Measurements from ENCODE around the gene C9orf50.
"Not testable (repeated sequence)": the region's sequence is repeated elsewhere in the genome, so short reads cannot be mapped to it uniquely, and the experiment has no call there.

Gene C9orf50

DNA sequence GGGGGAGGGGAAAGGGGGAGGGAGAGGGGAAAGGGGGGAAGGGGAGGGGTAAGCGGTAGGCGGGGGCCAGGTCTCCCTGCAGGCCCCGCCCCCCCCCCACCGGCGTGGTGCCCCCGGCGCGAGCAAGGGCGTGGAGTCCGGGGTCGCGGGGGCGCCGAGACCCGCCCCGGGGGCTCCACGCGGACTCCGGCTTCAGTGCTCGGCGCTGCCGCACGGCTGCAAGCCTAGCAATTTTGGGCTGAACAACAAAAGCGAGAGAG, 10.8 kb downstream of the C9orf50 start:
- no peak for DNase-seq

GRCh38 chr9:129609486-129610212, 11.3 kb downstream of the C9orf50 start:
- DNase-seq: peak; percentile 70

GRCh38 chr9:129608561-129609481, 12.1 kb downstream of the C9orf50 start:
- DNase-seq: no peak

DNA sequence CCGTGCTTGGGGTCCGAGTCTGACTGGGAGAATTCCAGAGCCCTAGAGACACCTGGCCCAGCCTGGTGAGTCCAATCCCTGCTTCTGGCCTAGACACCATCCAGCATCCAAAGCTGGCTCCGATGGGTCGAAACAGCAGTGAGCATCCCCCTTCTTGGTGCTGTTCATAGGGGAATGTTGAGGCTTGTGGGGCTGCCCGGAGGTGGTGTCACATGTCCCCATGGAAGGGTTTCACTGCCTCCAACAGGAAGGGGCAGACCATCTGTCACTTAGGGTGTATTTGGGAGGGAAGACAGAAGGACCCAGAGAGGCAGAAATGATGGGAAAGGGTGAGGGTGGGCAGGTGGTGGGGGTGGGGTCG, 13.9 kb downstream of the C9orf50 start:
- no peak for DNase-seq

DNA sequence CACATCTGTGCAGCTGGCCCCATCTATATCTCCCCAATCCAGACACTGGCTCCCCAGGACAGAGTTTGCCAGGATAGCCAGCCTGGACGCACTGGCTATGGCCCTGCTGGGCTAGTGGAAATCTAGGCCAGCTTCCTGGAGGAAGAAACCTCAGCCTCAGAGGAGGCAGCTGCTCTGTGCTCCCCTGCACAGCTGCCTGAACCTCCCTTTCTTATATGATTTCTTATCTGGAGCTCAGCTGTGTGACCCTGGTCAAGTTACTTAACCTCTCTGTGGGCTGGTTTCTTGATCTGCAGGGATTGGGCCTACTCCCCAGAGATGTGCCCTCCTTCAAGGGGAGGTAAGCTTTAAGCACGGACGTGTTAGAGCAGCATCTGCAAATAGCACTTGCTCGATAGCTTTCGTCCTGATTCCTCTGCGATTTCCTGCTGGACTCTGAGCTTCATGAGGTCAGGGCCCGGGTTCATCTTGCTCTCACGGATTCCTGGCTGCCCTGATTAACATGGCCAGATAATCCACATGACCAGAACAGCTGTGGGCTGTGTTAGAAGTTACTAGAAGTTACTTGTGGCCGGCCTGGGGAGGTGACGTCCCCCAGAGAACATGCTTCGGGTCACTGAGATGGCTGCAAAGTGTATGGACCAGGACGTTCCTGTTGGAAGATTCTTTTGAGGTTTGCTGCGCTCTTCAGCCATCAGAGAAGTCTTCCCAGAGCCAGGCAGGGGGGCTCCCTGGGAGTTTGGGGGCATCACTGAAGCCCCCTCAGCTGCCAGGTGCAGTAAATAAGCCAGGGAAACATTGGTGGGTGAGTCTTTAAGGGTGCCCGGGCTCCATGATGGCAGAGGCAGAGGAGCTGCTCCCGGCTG, 14.5 kb downstream of the C9orf50 start:
- peak; percentile 43 for DNase-seq

GRCh38 chr9:129604766-129605163, 16.1 kb downstream of the C9orf50 start:
- no peak for DNase-seq

- DNase-seq: no peak
Observed at GRCh38 chr9:129604056-129604765, 16.7 kb downstream of the C9orf50 start.

DNA sequence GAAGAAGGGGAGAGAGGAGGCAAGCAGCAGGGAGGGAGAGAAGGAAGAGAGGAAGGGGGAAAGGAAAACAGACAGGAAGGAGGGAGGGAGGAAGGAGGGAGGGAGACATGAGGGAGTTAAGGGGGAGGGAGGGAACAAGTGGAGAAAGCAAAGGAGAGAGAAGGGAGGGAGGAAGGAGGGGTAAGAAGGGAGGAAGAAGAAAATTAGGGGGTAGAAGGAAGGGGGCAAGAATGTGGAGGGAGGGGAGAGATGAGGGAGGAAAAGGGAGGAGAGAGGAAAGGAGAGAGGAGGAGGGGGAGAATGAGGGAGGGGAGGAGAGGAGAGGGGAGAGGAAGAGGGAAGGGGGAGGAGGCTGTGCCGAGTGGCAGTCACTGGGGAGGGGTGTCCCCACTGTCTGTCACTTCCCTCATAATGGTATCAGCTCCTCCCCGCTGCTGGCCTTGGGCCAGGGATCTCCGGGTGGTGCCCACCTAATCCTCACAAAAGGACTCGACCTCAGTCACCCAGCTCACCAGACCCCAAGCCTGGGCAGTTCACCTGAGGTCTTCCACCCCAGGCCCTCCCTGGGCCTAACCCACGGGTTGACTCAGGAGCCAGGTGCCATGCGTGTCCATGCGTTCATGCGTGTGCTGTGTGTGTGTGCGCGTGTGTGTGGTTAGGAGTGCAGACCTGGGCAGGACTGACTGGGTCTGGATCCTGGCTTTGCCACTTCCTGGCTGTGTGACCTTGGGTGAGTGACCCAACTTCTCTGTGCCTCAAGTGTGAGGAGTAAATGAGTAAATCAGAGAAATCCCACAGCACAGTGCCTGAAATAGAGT, 18.1 kb downstream of the C9orf50 start:
- peak; percentile 44 for DNase-seq

DNA sequence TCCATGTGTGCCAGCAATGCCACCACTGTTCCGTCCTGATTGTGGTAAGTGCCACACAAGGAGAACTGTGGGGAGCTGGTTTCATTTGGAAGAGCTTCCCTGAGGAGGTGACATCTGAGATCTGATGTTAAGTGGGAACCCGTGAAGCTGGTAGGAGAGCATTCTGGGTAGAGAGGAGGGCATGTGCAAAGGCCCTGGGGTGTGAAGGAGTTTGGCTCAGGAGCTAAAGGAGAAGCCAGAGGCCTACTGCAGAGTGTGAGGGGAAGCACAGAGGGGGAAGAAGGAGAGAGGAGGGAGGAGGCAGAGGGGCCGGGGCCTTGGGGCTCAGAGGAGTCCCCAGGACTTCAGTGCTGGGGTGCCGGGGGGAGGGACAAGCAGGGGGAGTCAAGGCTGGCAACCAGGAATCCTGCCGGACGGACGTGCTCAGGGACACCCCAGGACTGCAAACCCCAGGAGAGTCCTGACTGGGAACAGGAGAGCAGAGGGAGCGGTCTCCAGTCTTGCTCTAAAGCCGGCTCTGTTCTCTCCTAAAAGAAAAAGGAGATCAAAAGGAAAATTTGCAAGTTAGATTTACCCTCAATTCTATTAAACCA, 19.7 kb downstream of the C9orf50 start:
- DNase-seq: no peak

DNA sequence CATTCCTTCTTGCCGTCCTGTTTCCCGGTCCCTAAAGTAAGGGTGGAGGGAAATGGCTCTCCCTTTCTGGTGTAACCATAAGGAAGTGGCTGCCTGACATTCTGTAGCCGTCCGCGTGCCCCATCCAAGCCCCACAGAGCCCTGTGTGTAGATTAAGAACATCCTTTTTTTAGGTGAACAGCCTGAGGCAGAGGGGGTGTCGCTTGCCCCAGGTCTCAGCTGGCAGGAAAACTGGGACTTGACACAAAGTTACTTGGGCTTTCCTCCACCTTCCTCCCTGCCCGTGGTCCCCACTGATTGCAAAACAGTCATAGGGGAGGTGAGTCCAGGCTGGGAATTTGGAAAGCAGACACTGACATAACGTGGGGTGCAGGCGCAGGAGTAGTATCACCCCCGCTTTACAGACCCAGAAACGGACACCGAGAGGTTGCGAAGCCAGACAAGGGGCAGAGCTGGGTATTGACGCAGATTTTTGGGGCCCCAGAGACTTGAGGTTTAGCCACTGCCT, 22.8 kb downstream of the C9orf50 start:
- no peak for DNase-seq

- peak; percentile 79 for DNase-seq
Observed at GRCh38 chr9:129597355-129598088, 23.4 kb downstream of the C9orf50 start.

- DNase-seq: peak; percentile 60
Observed at GRCh38 chr9:129596541-129597331, 24.2 kb downstream of the C9orf50 start.

DNA sequence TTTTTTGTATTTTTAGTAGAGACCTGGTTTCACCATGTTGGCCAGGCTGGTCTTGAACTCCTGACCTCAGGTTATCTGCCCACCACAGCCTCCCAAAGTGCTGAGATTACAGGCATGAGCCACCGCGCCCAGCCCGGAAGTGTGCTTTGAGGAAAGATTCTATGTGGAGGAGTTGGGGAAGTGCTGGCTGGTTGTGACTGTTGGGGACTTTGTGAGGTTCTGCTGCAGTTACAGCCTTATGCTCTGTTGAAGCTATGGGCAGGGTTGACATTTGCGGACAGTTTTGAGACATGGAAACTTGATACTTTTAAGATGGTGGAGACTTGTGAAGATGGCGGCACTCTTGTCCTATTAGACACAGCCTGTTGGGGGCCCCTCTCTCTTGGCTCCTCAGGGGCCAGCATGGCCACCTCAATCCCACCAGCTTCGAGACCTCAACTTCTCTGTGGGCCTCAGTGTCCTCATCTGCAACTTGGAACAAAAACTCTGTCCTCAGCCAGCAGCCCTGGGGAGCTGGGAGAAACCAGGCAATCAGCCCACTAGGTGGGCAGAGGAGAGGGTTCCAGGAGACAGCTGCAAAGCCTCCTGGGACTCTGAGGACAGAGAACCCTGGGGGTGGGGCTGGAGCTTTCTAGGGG, 24.9 kb downstream of the C9orf50 start:
- DNase-seq: no peak

- no peak for DNase-seq
Observed at GRCh38 chr9:129595311-129595741, 25.6 kb downstream of the C9orf50 start.

DNA sequence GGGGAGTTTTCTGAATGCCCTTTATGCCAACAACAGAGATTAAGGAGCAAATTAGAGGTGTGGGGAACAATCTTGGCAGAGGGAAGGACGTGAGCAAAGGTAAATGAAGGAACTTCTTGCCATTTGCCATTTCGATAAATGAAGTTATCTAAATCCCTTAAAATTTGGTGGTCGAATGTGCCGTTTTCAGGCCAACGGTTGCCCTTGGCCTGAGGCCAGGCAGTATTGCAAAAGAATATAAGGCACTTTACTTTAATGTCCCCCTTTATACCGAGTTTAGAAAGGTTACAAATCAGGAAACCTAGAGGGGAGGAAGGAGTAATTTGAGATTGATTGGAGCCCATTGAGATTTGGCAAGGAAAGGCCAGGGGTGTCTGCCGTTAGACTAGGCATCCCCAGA, 26.3 kb downstream of the C9orf50 start:
- DNase-seq: no peak

GRCh38 chr9:129592790-129593189, 28.1 kb downstream of the C9orf50 start:
- not testable (repeated sequence) for DNase-seq

GRCh38 chr9:129591916-129592315, 29.0 kb downstream of the C9orf50 start:
- no peak for DNase-seq

GRCh38 chr9:129590466-129590865, 30.4 kb downstream of the C9orf50 start:
- no peak for DNase-seq

Data from femur (tissue), 1 donor.